BLaER1 treated with 17β-estradiol and CSF1 and Interleukin-3, amounts not matched to agents 10 nM and 100 nM (cell line): ENCODE results near the gene MYL11.
A peak's percentile ranks its signal among the peaks of the same experiment; 100 is the strongest.

Experiments
- H3K27ac ChIP-seq, 11 experiments: shearing (Covaris generic); formaldehyde crosslinking; 2 replicates each; pipeline ENCODE4 v1.8.1; 2022
- H3K27me3 ChIP-seq, 11 experiments: shearing (Covaris generic); formaldehyde crosslinking; 2 replicates each; pipeline ENCODE4 v1.8.1; 2022
- H3K36me3 ChIP-seq, 11 experiments: shearing (Covaris generic); formaldehyde crosslinking; 2 replicates each; pipeline ENCODE4 v1.8.1; 2022
- H3K4me1 ChIP-seq, 10 experiments: shearing (Covaris generic); formaldehyde crosslinking; 2 replicates each; pipeline ENCODE4 v1.8.1; 2022
- H3K4me2 ChIP-seq, 11 experiments: shearing (Covaris generic); formaldehyde crosslinking; 2 replicates each; pipeline ENCODE4 v1.8.1; 2022
- H3K4me3 ChIP-seq, 10 experiments: shearing (Covaris generic); formaldehyde crosslinking; 2 replicates each; pipeline ENCODE4 v1.8.1; 2022
- H3K9ac ChIP-seq, 11 experiments: shearing (Covaris generic); formaldehyde crosslinking; 2 replicates each; pipeline ENCODE4 v1.8.1; 2022
- H3K9me3 ChIP-seq, 11 experiments: shearing (Covaris generic); formaldehyde crosslinking; replicated peaks in 1 of 11; 2 replicates each; pipeline ENCODE4 v1.8.1; 2022
- H4K20me1 ChIP-seq, 11 experiments: shearing (Covaris generic); formaldehyde crosslinking; 2 replicates each; pipeline ENCODE4 v1.8.1; 2022
- Cebpa-rat ChIP-seq, 11 experiments: shearing (Covaris generic); IDR thresholded peaks; 2 replicates each; pipeline ENCODE4 v1.8.1; 2022

Gene MYL11

GRCh38 chr16:30351586-30352419 lies 22.8 kb upstream of the MYL11 start:
- Histone ChIP-seq H3K4me3 (no peak overlapping the region), H3K36me3 (peaks cover 41 to 53% (median 47%) of the 10 kb centered on the region in 11 experiments), H3K9ac (peak overlapping the region in 3 of 11 experiments; percentile 4 to 26 (median 18); a peak in 4 of 22 replicates), H3K4me2 (no peak overlapping the region; a peak in 1 of 22 replicates), H3K27me3 (no peaks in the 10 kb centered on the region), H3K27ac (no peak overlapping the region), H4K20me1 (peaks cover 0 to 51% (median 21%) of the 10 kb centered on the region in 11 experiments; a peak in 16 of 22 replicates), H3K4me1 (peaks cover 40 to 82% (median 68%) of the 10 kb centered on the region in 10 experiments), H3K9me3 (no peaks in the 10 kb centered on the region)
- TF ChIP-seq Cebpa-rat (IDR thresholded peaks at IDR 0.05) = no peak

GRCh38 chr16:30352488-30353401 lies 21.9 kb upstream of the MYL11 start:
- Histone ChIP-seq H3K4me3 (no peak overlapping the region), H3K9ac (peak overlapping the region in 5 of 11 experiments; percentile 1 to 91 (median 87); a peak in 5 of 22 replicates), H3K27me3 (no peaks in the 10 kb centered on the region), H3K9me3 (no peaks in the 10 kb centered on the region), H3K36me3 (peaks cover 50 to 63% (median 56%) of the 10 kb centered on the region in 11 experiments), H4K20me1 (peaks cover 2 to 55% (median 22%) of the 10 kb centered on the region in 11 experiments; a peak in 17 of 22 replicates), H3K4me1 (peaks cover 49 to 77% (median 68%) of the 10 kb centered on the region in 10 experiments), H3K27ac (no peak overlapping the region), H3K4me2 (peak overlapping the region in 3 of 11 experiments; percentile 78 to 93 (median 92); a peak in 1 of 22 replicates)
- TF ChIP-seq Cebpa-rat (IDR thresholded peaks at IDR 0.05) = no peak

GRCh38 chr16:30353438-30354129 lies 21.0 kb upstream of the MYL11 start:
- peak overlapping the region; percentile 87 to 96 (median 93) for H3K9ac ChIP-seq
- H3K36me3 ChIP-seq = peaks cover 59 to 71% (median 65%) of the 10 kb centered on the region in 11 experiments

GRCh38 chr16:30354423-30355143 lies 20.0 kb upstream of the MYL11 start:
- Histone ChIP-seq H3K4me2 (peak overlapping the region; percentile 77 to 96 (median 93)), H3K27ac (peak overlapping the region; percentile 56 to 93 (median 90)), H3K4me3 (peak overlapping the region; percentile 78 to 100 (median 98)), H3K9ac (peak overlapping the region; percentile 87 to 96 (median 93)), H3K9me3 (no peaks in the 10 kb centered on the region), H3K36me3 (peaks cover 68 to 80% (median 75%) of the 10 kb centered on the region in 11 experiments), H4K20me1 (peaks cover 8 to 74% (median 30%) of the 10 kb centered on the region in 11 experiments; a peak in 19 of 22 replicates), H3K27me3 (no peaks in the 10 kb centered on the region), H3K4me1 (peaks cover 46 to 73% (median 58%) of the 10 kb centered on the region in 10 experiments)
- no peak for TF ChIP-seq Cebpa-rat (IDR thresholded peaks at IDR 0.05)

More at GRCh38 chr16:30353438-30354129, 21.0 kb upstream of the MYL11 start:
- peaks cover 53 to 81% (median 65%) of the 10 kb centered on the region in 10 experiments for H3K4me1 ChIP-seq
- H3K27ac ChIP-seq = peak overlapping the region in 8 of 11 experiments; percentile 82 to 93 (median 91); a peak in 10 of 22 replicates
- H3K9me3 ChIP-seq = no peaks in the 10 kb centered on the region
- peak overlapping the region; percentile 77 to 96 (median 93) for H3K4me2 ChIP-seq
- H3K27me3 ChIP-seq = no peaks in the 10 kb centered on the region
- peak overlapping the region; percentile 78 to 100 (median 98) for H3K4me3 ChIP-seq
- H4K20me1 ChIP-seq = peaks cover 4 to 64% (median 24%) of the 10 kb centered on the region in 11 experiments; a peak in 17 of 22 replicates
- TF ChIP-seq Cebpa-rat (IDR thresholded peaks at IDR 0.05) = no peak

- Histone ChIP-seq H4K20me1 (peaks cover 10 to 76% (median 38%) of the 10 kb centered on the region in 11 experiments; a peak in 19 of 22 replicates), H3K9me3 (no peaks in the 10 kb centered on the region), H3K27ac (peak within 1 kb of the TSS; percentile 82 to 93 (median 91)), H3K4me2 (peak within 1 kb of the TSS; percentile 90 to 98 (median 95)), H3K4me1 (peaks cover 39 to 66% (median 51%) of the 10 kb centered on the region in 10 experiments), H3K27me3 (no peaks in the 10 kb centered on the region), H3K36me3 (peaks cover 74 to 81% (median 77%) of the 10 kb centered on the region in 11 experiments), H3K9ac (peak within 1 kb of the TSS; percentile 87 to 96 (median 93)), H3K4me3 (peak within 1 kb of the TSS; percentile 78 to 100 (median 98))
- no peak for TF ChIP-seq Cebpa-rat (IDR thresholded peaks at IDR 0.05)
These were observed 19.3 kb upstream of the MYL11 start, which contains the start of gene CD2BP2 for GRCh38 chr16:30355144-30355953. Gene CD2BP2, minus strand, starts transcription at chr16:30355308. Its CDS starts 627 bp downstream, at chr16:30354681.

- peaks cover 33 to 60% (median 45%) of the 10 kb centered on the region in 10 experiments for H3K4me1 ChIP-seq
These were observed 18.7 kb upstream of the MYL11 start for GRCh38 chr16:30355954-30356308.

More at GRCh38 chr16:30355954-30356308, 18.7 kb upstream of the MYL11 start:
- TF ChIP-seq Cebpa-rat (IDR thresholded peaks at IDR 0.05) = no peak
- H3K4me3 ChIP-seq = peak overlapping the region; percentile 78 to 100 (median 98)
- peak overlapping the region; percentile 87 to 96 (median 93) for H3K9ac ChIP-seq
- H3K36me3 ChIP-seq = peaks cover 74 to 81% (median 77%) of the 10 kb centered on the region in 11 experiments
- peaks cover 10 to 76% (median 40%) of the 10 kb centered on the region in 11 experiments; a peak in 19 of 22 replicates for H4K20me1 ChIP-seq
- H3K9me3 ChIP-seq = no peaks in the 10 kb centered on the region
- H3K27me3 ChIP-seq = no peaks in the 10 kb centered on the region
- H3K27ac ChIP-seq = peak overlapping the region; percentile 82 to 93 (median 91); a peak in 21 of 22 replicates
- H3K4me2 ChIP-seq = peak overlapping the region; percentile 88 to 98 (median 95)
